CD4-positive, alpha-beta memory T cell (primary cell): ENCODE results near the gene HNRNPAB. TPM values are rescaled to one million over a fixed set of nuclear protein-coding genes. Genes with fewer than 3 reads are reported as not detected.

ENCODE experiments used
- CTCF ChIA-PET: fragments of 350-600 bp; sonication (Branson Sonifier 250); formaldehyde crosslinking; loops from one replicate; lab custom pipeline; 2021; ENCODE audit warnings: inconsistent platforms; ENCODE audit not compliant: partially characterized antibody; lab: Charles Lee
- POLR2A ChIA-PET: fragments of 350-600 bp; sonication (Branson Sonifier 250); formaldehyde crosslinking; loops from one replicate; lab custom pipeline; 2021; ENCODE audit not compliant: partially characterized antibody; lab: Charles Lee
- DNase-seq, 5 donors: peaks; one replicate each; pipeline versions ENCODE4 v3.0.0 to v3.0.0-alpha.2; 2020 to 2022; ENCODE audit warnings: mixed read lengths in 1 of 5
- H3K27ac ChIP-seq: one replicate; pipeline ENCODE4 v1.7.0; 2013; ENCODE audit warnings: low read depth, low read length
- H3K27me3 ChIP-seq: 2 replicates; pipeline ENCODE4 v1.7.0; 2013; ENCODE audit warnings: mild to moderate bottlenecking, low read length, moderate library complexity; ENCODE audit not compliant: insufficient read depth
- H3K36me3 ChIP-seq: 2 replicates; pipeline ENCODE4 v1.7.0; 2013; ENCODE audit warnings: mild to moderate bottlenecking, low read length, moderate library complexity; ENCODE audit not compliant: insufficient read depth
- H3K4me1 ChIP-seq: 2 replicates; pipeline ENCODE4 v1.7.0; 2013; ENCODE audit warnings: mild to moderate bottlenecking, low read length, moderate library complexity; ENCODE audit not compliant: insufficient read depth
- H3K4me3 ChIP-seq, 2 donors: one replicate each; pipeline ENCODE4 v1.7.0; 2013; ENCODE audit warnings: low read length in 2 of 2, mild to moderate bottlenecking in 1 of 2
- H3K9me3 ChIP-seq, 2 donors: one replicate each; pipeline ENCODE4 v1.7.0; 2013; ENCODE audit warnings: low read length in 2 of 2, control low read depth in 1 of 2; ENCODE audit not compliant: control insufficient read depth in 1 of 2
- H3K27ac Mint-ChIP-seq, 7 donors: one replicate each; pipeline ENCODE4 v1.8.0; 2020 to 2021; ENCODE audit warnings: mixed read lengths in 7 of 7, mild to moderate bottlenecking in 6 of 7, inconsistent platforms in 3 of 7, moderate library complexity in 3 of 7
- H3K27me3 Mint-ChIP-seq, 2 donors: one replicate each; pipeline ENCODE4 v1.8.0; 2020 to 2021; ENCODE audit warnings: mixed read lengths in 2 of 2
- H3K36me3 Mint-ChIP-seq, 2 donors: one replicate each; pipeline ENCODE4 v1.8.0; 2020 to 2021; ENCODE audit warnings: mixed read lengths in 2 of 2, inconsistent platforms in 1 of 2, mild to moderate bottlenecking in 1 of 2
- H3K4me1 Mint-ChIP-seq, 4 donors: one replicate each; pipeline ENCODE4 v1.8.0; 2020 to 2021; ENCODE audit warnings: mixed read lengths in 4 of 4, mild to moderate bottlenecking in 1 of 4
- H3K4me3 Mint-ChIP-seq, 8 donors: one replicate each; pipeline ENCODE4 v1.8.0; 2020 to 2021; ENCODE audit warnings: mixed read lengths in 8 of 8, mild to moderate bottlenecking in 7 of 8, moderate library complexity in 6 of 8, inconsistent platforms in 3 of 8
- H3K9me3 Mint-ChIP-seq, 8 donors: one replicate each; pipeline ENCODE4 v1.8.0; 2020 to 2021; ENCODE audit warnings: mixed read lengths in 8 of 8, mild to moderate bottlenecking in 5 of 8, inconsistent platforms in 3 of 8, moderate library complexity in 1 of 8
- intact Hi-C: fragments of 100-400 bp; cut with micrococcal nuclease; formaldehyde crosslinking; loops from one replicate; pipeline ENCODE4 v1.15.1; 2023
- polyA plus RNA-seq, 2 donors: library from polyadenylated mRNA; unstranded; fragments of 300-500 nt; fragmentation: Illumina TruSeq; gene quantifications; one replicate each; pipeline ENCODE4 v1.2.3, GENCODE V29; 2021
- total RNA-seq, 2 experiments: library from RNA; stranded (reverse); gene quantifications; one replicate each; pipeline ENCODE4 v1.2.3, GENCODE V29; 2021

HNRNPAB gene
- total and polyA plus RNA-seq, 4 experiments from 2014 or later, result 29.4 to 85.3 (median 78.7) TPM

GRCh38 chr5:178170455-178170854 lies 33.9 kb upstream of the HNRNPAB start:
- Mint-ChIP-seq H3K9me3 (no peaks in the 10 kb centered on the region), H3K36me3 (no peaks in the 10 kb centered on the region), H3K27ac (no peak overlapping the region), H3K4me3 (no peak overlapping the region), H3K4me1 (no peaks in the 10 kb centered on the region), H3K27me3 (peaks cover 0 to 4% of the 10 kb centered on the region in 2 donors)
- no peak overlapping the region for H3K4me3 ChIP-seq
- DNase-seq, result no peak
- H3K9me3 ChIP-seq, result no peaks in the 10 kb centered on the region
- no peaks in the 10 kb centered on the region for H3K27me3 ChIP-seq
- no peaks in the 10 kb centered on the region for H3K4me1 ChIP-seq
- CTCF ChIA-PET, result interaction anchor here (1.4 kb wide), 1 partner anchor 95 kb away, joined by 5 read pairs; no protein-coding TSS in a partner anchor
- POLR2A ChIA-PET, result no interaction called here
- H3K27ac ChIP-seq, result no peak overlapping the region
- H3K36me3 ChIP-seq, result no peaks in the 10 kb centered on the region
- intact Hi-C loops, result no loop called here

- no peak overlapping the region for H3K4me3 ChIP-seq
- CTCF ChIA-PET, result no interaction called here
- intact Hi-C loops, result no loop called here
- no peak overlapping the region for H3K27ac Mint-ChIP-seq
- POLR2A ChIA-PET, result no interaction called here
- H3K27me3 ChIP-seq, result no peaks in the 10 kb centered on the region
- peaks cover 0 to 1% (median 0%) of the 10 kb centered on the region in 4 donors for H3K4me1 Mint-ChIP-seq
- H3K9me3 Mint-ChIP-seq, result peaks cover 0 to 2% (median 0%) of the 10 kb centered on the region in 8 donors
- peaks cover 1 to 3% of the 10 kb centered on the region in 2 donors for H3K27me3 Mint-ChIP-seq
- no peaks in the 10 kb centered on the region for H3K4me1 ChIP-seq
- H3K36me3 ChIP-seq, result no peaks in the 10 kb centered on the region
- no peaks in the 10 kb centered on the region for H3K36me3 Mint-ChIP-seq
- no peak for DNase-seq
- H3K9me3 ChIP-seq, result no peaks in the 10 kb centered on the region
- no peak overlapping the region for H3K4me3 Mint-ChIP-seq
- H3K27ac ChIP-seq, result no peak overlapping the region
These were observed 29.9 kb upstream of the HNRNPAB start for GRCh38 chr5:178174456-178174855.

GRCh38 chr5:178176791-178177190 lies 27.5 kb upstream of the HNRNPAB start:
- no peaks in the 10 kb centered on the region for H3K36me3 Mint-ChIP-seq
- intact Hi-C loops, result no loop called here
- H3K4me3 Mint-ChIP-seq, result no peak overlapping the region
- Histone ChIP-seq H3K4me1 (no peaks in the 10 kb centered on the region), H3K36me3 (no peaks in the 10 kb centered on the region), H3K27ac (no peak overlapping the region), H3K4me3 (no peak overlapping the region), H3K27me3 (no peaks in the 10 kb centered on the region), H3K9me3 (no peaks in the 10 kb centered on the region)
- H3K4me1 Mint-ChIP-seq, result peaks cover 0 to 1% (median 0%) of the 10 kb centered on the region in 4 donors
- peaks cover 1 to 9% of the 10 kb centered on the region in 2 donors for H3K27me3 Mint-ChIP-seq
- no peak for DNase-seq
- CTCF ChIA-PET, result no interaction called here
- POLR2A ChIA-PET, result no interaction called here
- peaks cover 0 to 2% (median 0%) of the 10 kb centered on the region in 8 donors for H3K9me3 Mint-ChIP-seq
- H3K27ac Mint-ChIP-seq, result no peak overlapping the region

- H3K27ac ChIP-seq, result no peak overlapping the region
- Mint-ChIP-seq H3K4me3 (no peak overlapping the region), H3K9me3 (peaks cover 0 to 2% (median 0%) of the 10 kb centered on the region in 8 donors), H3K27ac (no peak overlapping the region), H3K4me1 (peaks cover 0 to 3% (median under 1%) of the 10 kb centered on the region in 4 donors), H3K36me3 (no peaks in the 10 kb centered on the region), H3K27me3 (peaks cover 4 to 9% of the 10 kb centered on the region in 2 donors)
- no peak for DNase-seq
- ChIA-PET POLR2A (no interaction called here), CTCF (no interaction called here)
- H3K27me3 ChIP-seq, result no peaks in the 10 kb centered on the region
- H3K4me1 ChIP-seq, result no peaks in the 10 kb centered on the region
- no peak overlapping the region for H3K4me3 ChIP-seq
- H3K9me3 ChIP-seq, result no peaks in the 10 kb centered on the region
- intact Hi-C loops, result no loop called here
- H3K36me3 ChIP-seq, result no peaks in the 10 kb centered on the region
These were observed 26.8 kb upstream of the HNRNPAB start for GRCh38 chr5:178177569-178177968.

- Mint-ChIP-seq H3K27ac (no peak overlapping the region), H3K4me3 (no peak overlapping the region), H3K9me3 (peaks cover 0 to 2% (median 0%) of the 10 kb centered on the region in 8 donors), H3K36me3 (no peaks in the 10 kb centered on the region), H3K27me3 (peaks cover 4 to 9% of the 10 kb centered on the region in 2 donors), H3K4me1 (peaks cover 0 to 3% (median under 1%) of the 10 kb centered on the region in 4 donors)
- H3K4me1 ChIP-seq, result no peaks in the 10 kb centered on the region
- no peak overlapping the region for H3K4me3 ChIP-seq
- ChIA-PET POLR2A (no interaction called here), CTCF (no interaction called here)
- H3K27ac ChIP-seq, result no peak overlapping the region
- DNase-seq, result no peak
- no peaks in the 10 kb centered on the region for H3K36me3 ChIP-seq
- intact Hi-C loops, result no loop called here
- H3K27me3 ChIP-seq, result no peaks in the 10 kb centered on the region
- no peaks in the 10 kb centered on the region for H3K9me3 ChIP-seq
These were observed 24.0 kb upstream of the HNRNPAB start for GRCh38 chr5:178180141-178180863.

- CTCF ChIA-PET, result interaction anchor here (1.9 kb wide), 1 partner anchor 106 kb away, joined by 5 read pairs; no protein-coding TSS in a partner anchor
- peaks cover 0 to 3% (median under 1%) of the 10 kb centered on the region in 4 donors for H3K4me1 Mint-ChIP-seq
- POLR2A ChIA-PET, result no interaction called here
- no peak overlapping the region for H3K4me3 ChIP-seq
- no peaks in the 10 kb centered on the region for H3K4me1 ChIP-seq
- H3K27ac ChIP-seq, result no peak overlapping the region
- no peaks in the 10 kb centered on the region for H3K36me3 Mint-ChIP-seq
- no peaks in the 10 kb centered on the region for H3K36me3 ChIP-seq
- no peak overlapping the region for H3K4me3 Mint-ChIP-seq
- no peak for DNase-seq
- no peaks in the 10 kb centered on the region for H3K9me3 ChIP-seq
- H3K27me3 ChIP-seq, result no peaks in the 10 kb centered on the region
- H3K27ac Mint-ChIP-seq, result peak overlapping the region in 2 of 7 donors; percentile 16 to 26
- peaks cover 0 to 4% (median 0%) of the 10 kb centered on the region in 8 donors for H3K9me3 Mint-ChIP-seq
- intact Hi-C loops, result no loop called here
- H3K27me3 Mint-ChIP-seq, result peaks cover 3 to 8% of the 10 kb centered on the region in 2 donors
These were observed 22.0 kb upstream of the HNRNPAB start for GRCh38 chr5:178182158-178182876.

- ChIA-PET CTCF (no interaction called here), POLR2A (no interaction called here)
- no peaks in the 10 kb centered on the region for H3K36me3 ChIP-seq
- Mint-ChIP-seq H3K4me3 (no peak overlapping the region), H3K36me3 (no peaks in the 10 kb centered on the region), H3K27ac (no peak overlapping the region), H3K9me3 (peaks cover 0 to 2% (median 0%) of the 10 kb centered on the region in 8 donors), H3K4me1 (peaks cover 0 to 2% (median under 1%) of the 10 kb centered on the region in 4 donors), H3K27me3 (peaks cover 4 to 10% of the 10 kb centered on the region in 2 donors)
- no peaks in the 10 kb centered on the region for H3K4me1 ChIP-seq
- intact Hi-C loops, result no loop called here
- no peaks in the 10 kb centered on the region for H3K9me3 ChIP-seq
- no peak overlapping the region for H3K27ac ChIP-seq
- H3K27me3 ChIP-seq, result peaks cover 5% of the 10 kb centered on the region
- H3K4me3 ChIP-seq, result no peak overlapping the region
- DNase-seq, result no peak
These were observed 17.9 kb upstream of the HNRNPAB start for GRCh38 chr5:178186427-178186826.
